Fibroblast of skin of back (primary cell): Measurements from ENCODE around the gene INPP4A.

Experiments used
- DNase-seq: peaks from one replicate; pipeline ENCODE4 v3.0.0-alpha.2; 2013

The INPP4A gene

GRCh38 chr2:98496750-98497493 is 52.3 kb downstream of the INPP4A start:
- DNase-seq, result no peak

GRCh38 chr2:98498703-98499440 is 54.2 kb downstream of the INPP4A start:
- no peak for DNase-seq

GRCh38 chr2:98500561-98500960 is 55.9 kb downstream of the INPP4A start:
- no peak for DNase-seq

- no peak for DNase-seq
Observed at GRCh38 chr2:98501223-98501622, 56.6 kb downstream of the INPP4A start.

- no peak for DNase-seq
Observed at GRCh38 chr2:98501876-98502275, 57.2 kb downstream of the INPP4A start.

GRCh38 chr2:98502556-98503335 is 58.1 kb downstream of the INPP4A start:
- DNase-seq, result peak; percentile 63

- DNase-seq, result no peak
Observed at GRCh38 chr2:98503481-98504105, 58.9 kb downstream of the INPP4A start.

GRCh38 chr2:98504381-98505109 is 59.9 kb downstream of the INPP4A start:
- no peak for DNase-seq

- DNase-seq, result no peak
Observed at GRCh38 chr2:98505311-98505808, 60.7 kb downstream of the INPP4A start.

- no peak for DNase-seq
Observed at GRCh38 chr2:98505971-98506664, 61.5 kb downstream of the INPP4A start.

- no peak for DNase-seq
Observed at GRCh38 chr2:98506881-98507280, 62.2 kb downstream of the INPP4A start.

- DNase-seq, result no peak
Observed at GRCh38 chr2:98507461-98507860, 62.8 kb downstream of the INPP4A start.

- DNase-seq, result no peak
Observed at GRCh38 chr2:98507891-98508708, 63.4 kb downstream of the INPP4A start.

- DNase-seq, result no peak
Observed at GRCh38 chr2:98508709-98509066, 64.0 kb downstream of the INPP4A start.

- no peak for DNase-seq
Observed at GRCh38 chr2:98509542-98510321, 65.1 kb downstream of the INPP4A start.

GRCh38 chr2:98510322-98510662 is 65.6 kb downstream of the INPP4A start:
- no peak for DNase-seq

GRCh38 chr2:98511981-98512380 is 67.3 kb downstream of the INPP4A start:
- DNase-seq, result no peak

- DNase-seq, result no peak
Observed at GRCh38 chr2:98512699-98513098, 68.0 kb downstream of the INPP4A start.

GRCh38 chr2:98514096-98514639 is 69.5 kb downstream of the INPP4A start:
- DNase-seq, result no peak

GRCh38 chr2:98514879-98515249 is 70.2 kb downstream of the INPP4A start:
- no peak for DNase-seq
